H9 (cell line): ENCODE results near the gene ZNF275. TPM values are rescaled to one million over a fixed set of nuclear protein-coding genes. Genes with fewer than 3 reads are reported as not detected.

Source experiments
- DNase-seq: peaks from one replicate; pipeline ENCODE4 v3.0.0-alpha.2; 2017
- H2AFZ ChIP-seq: one replicate; pipeline ENCODE4 v1.6.1; 2013; ENCODE audit warnings: mild to moderate bottlenecking, low read length, control low read depth, moderate library complexity
- H2AK5ac ChIP-seq: 2 replicates; pipeline ENCODE4 v1.6.1; 2013; ENCODE audit warnings: low read length, control low read depth, mixed read lengths; ENCODE audit not compliant: insufficient read length
- H2BK120ac ChIP-seq: one replicate; pipeline ENCODE4 v1.6.1; 2013; ENCODE audit warnings: low read depth, mild to moderate bottlenecking, low read length, control low read depth, inconsistent platforms; ENCODE audit not compliant: poor library complexity, severe bottlenecking
- H2BK12ac ChIP-seq: 2 replicates; pipeline ENCODE4 v1.6.1; 2013; ENCODE audit warnings: low read length, control low read depth, mixed read lengths, low read depth; ENCODE audit not compliant: insufficient read length
- H2BK15ac ChIP-seq: 2 replicates; pipeline ENCODE4 v1.6.1; 2013; ENCODE audit warnings: low read depth, low read length, control low read depth
- H2BK20ac ChIP-seq: one replicate; pipeline ENCODE4 v1.6.1; 2013; ENCODE audit warnings: low read depth, mild to moderate bottlenecking, low read length, control low read depth, inconsistent platforms; ENCODE audit not compliant: poor library complexity, severe bottlenecking
- H2BK5ac ChIP-seq: 2 replicates; pipeline ENCODE4 v1.6.1; 2013; ENCODE audit warnings: low read length, control low read depth, mixed read lengths; ENCODE audit not compliant: insufficient read length
- H3K14ac ChIP-seq: 2 replicates; pipeline ENCODE4 v1.6.1; 2013; ENCODE audit warnings: low read length, control low read depth; ENCODE audit not compliant: insufficient read depth
- H3K18ac ChIP-seq: 2 replicates; pipeline ENCODE4 v1.6.1; 2013; ENCODE audit warnings: low read depth, mild to moderate bottlenecking, mixed read lengths, low read length, control low read depth; ENCODE audit not compliant: insufficient read length
- H3K23ac ChIP-seq: 2 replicates; pipeline ENCODE4 v1.6.1; 2013; ENCODE audit warnings: low read length, control low read depth, mixed read lengths, low read depth; ENCODE audit not compliant: insufficient read length
- H3K23me2 ChIP-seq: 2 replicates; pipeline ENCODE4 v1.6.1; 2013; ENCODE audit warnings: low read depth, mild to moderate bottlenecking, mixed read lengths, low read length, control low read depth; ENCODE audit not compliant: insufficient read length, poor library complexity, severe bottlenecking
- H3K27ac ChIP-seq: 2 replicates; pipeline ENCODE4 v1.5.1; 2013; ENCODE audit warnings: low read length, control low read depth, mixed read lengths, low read depth; ENCODE audit not compliant: insufficient read length
- H3K27me3 ChIP-seq: 2 replicates; pipeline ENCODE4 v1.6.1; 2013; ENCODE audit warnings: low read length, control low read depth, inconsistent platforms; ENCODE audit not compliant: insufficient read depth
- H3K4ac ChIP-seq: 2 replicates; pipeline ENCODE4 v1.6.1; 2013; ENCODE audit warnings: low read depth, mild to moderate bottlenecking, control low read depth, inconsistent platforms, low read length, moderate library complexity
- H3K4me1 ChIP-seq: 2 replicates; pipeline ENCODE4 v1.6.1; 2013; ENCODE audit warnings: low read length, control low read depth, inconsistent platforms; ENCODE audit not compliant: insufficient read depth
- H3K4me2 ChIP-seq: 2 replicates; pipeline ENCODE4 v1.6.1; 2013; ENCODE audit warnings: low read length, control low read depth, mixed read lengths; ENCODE audit not compliant: insufficient read length, insufficient read depth
- H3K56ac ChIP-seq: 2 replicates; pipeline ENCODE4 v1.6.1; 2013; ENCODE audit warnings: low read depth, mild to moderate bottlenecking, mixed read lengths, low read length, control low read depth; ENCODE audit not compliant: insufficient read length
- H3K79me1 ChIP-seq: 2 replicates; pipeline ENCODE4 v1.6.1; 2013; ENCODE audit warnings: low read depth, mild to moderate bottlenecking, moderate library complexity, low read length, control low read depth, inconsistent platforms; ENCODE audit not compliant: insufficient read depth, poor library complexity, severe bottlenecking
- H3K79me2 ChIP-seq: 2 replicates; pipeline ENCODE4 v1.6.1; 2013; ENCODE audit warnings: low read length, control low read depth, inconsistent platforms; ENCODE audit not compliant: insufficient read depth
- H3K9ac ChIP-seq: 2 replicates; pipeline ENCODE4 v1.6.1; 2013; ENCODE audit warnings: low read length, control low read depth, mixed read lengths; ENCODE audit not compliant: insufficient read length; ENCODE audit errors: extremely low read depth
- H3K9me3 ChIP-seq: one replicate; pipeline ENCODE4 v1.6.1; 2013; ENCODE audit warnings: low read depth, low read length, inconsistent platforms; ENCODE audit not compliant: control insufficient read depth
- H3T11ph ChIP-seq: one replicate; pipeline ENCODE4 v1.6.1; 2013; ENCODE audit warnings: mild to moderate bottlenecking, low read length, control low read depth, inconsistent platforms
- H4K20me1 ChIP-seq: one replicate; pipeline ENCODE4 v1.6.1; 2013; ENCODE audit not compliant: control insufficient read depth, insufficient read length, insufficient read depth
- H4K5ac ChIP-seq: 2 replicates; pipeline ENCODE4 v1.6.1; 2013; ENCODE audit warnings: low read depth, mild to moderate bottlenecking, mixed read lengths, low read length, control low read depth; ENCODE audit not compliant: insufficient read length
- H4K8ac ChIP-seq: replicated peaks from 2 replicates; pipeline ENCODE4 v1.6.1; 2013; ENCODE audit warnings: low read length, control low read depth, mixed read lengths, low read depth; ENCODE audit not compliant: insufficient read length
- H4K91ac ChIP-seq: 2 replicates; pipeline ENCODE4 v1.6.1; 2013; ENCODE audit warnings: low read depth, mild to moderate bottlenecking, moderate library complexity, mixed read lengths, low read length, control low read depth; ENCODE audit not compliant: insufficient read length
- H3K27ac Mint-ChIP-seq, 3 experiments: 2 replicates in 2 of 3; 3 replicates in 1 of 3; pipeline ENCODE4 v1.8.0; 2020 to 2021; ENCODE audit warnings: mixed read lengths in 3 of 3, mild to moderate bottlenecking in 1 of 3, moderate library complexity in 1 of 3
- H3K27me3 Mint-ChIP-seq: 2 replicates; pipeline ENCODE4 v1.8.0; 2021; ENCODE audit warnings: low read depth, mild to moderate bottlenecking, moderate library complexity, mixed read lengths
- H3K36me3 Mint-ChIP-seq, 3 experiments: 2 replicates in 2 of 3; 3 replicates in 1 of 3; pipeline ENCODE4 v1.8.0; 2020 to 2021; ENCODE audit warnings: low read depth in 3 of 3, mixed read lengths in 3 of 3; ENCODE audit not compliant: insufficient read depth in 1 of 3
- H3K4me1 Mint-ChIP-seq, 2 experiments: 2 replicates each; pipeline ENCODE4 v1.8.0; 2020; ENCODE audit warnings: mixed read lengths in 2 of 2
- H3K4me3 Mint-ChIP-seq, 2 experiments: 2 replicates in 1 of 2; 3 replicates in 1 of 2; pipeline ENCODE4 v1.8.0; 2020 to 2021; ENCODE audit warnings: mild to moderate bottlenecking in 2 of 2, mixed read lengths in 2 of 2, moderate library complexity in 1 of 2
- H3K9me3 Mint-ChIP-seq, 2 experiments: 2 replicates in 1 of 2; 3 replicates in 1 of 2; pipeline ENCODE4 v1.8.0; 2020; ENCODE audit warnings: mild to moderate bottlenecking in 2 of 2, mixed read lengths in 2 of 2, moderate library complexity in 1 of 2
- CTCF ChIP-seq: fragments of 200-600 bp; sonication (generic); conservative IDR thresholded peaks from 3 replicates; pipeline ENCODE4 v1.8.0; 2021; ENCODE audit warnings: antibody characterized with exemption, mild to moderate bottlenecking
- WGBS: extraction: QIAGEN DNeasy Blood & Tissue Kit; methylation state at CpG from one replicate; pipeline ENCODE4 v1.1.7; 2013; ENCODE audit warnings: missing lambda C conversion rate, low lambda C conversion rate, mixed read lengths; ENCODE audit not compliant: insufficient read length; ENCODE audit errors: extremely low coverage; 5-methylcytosine and 5-hydroxymethylcytosine counted together
- total RNA-seq: library from RNA; stranded (reverse); gene quantifications from 2 replicates; pipeline ENCODE4 v1.2.1, GENCODE V29; 2021

Gene ZNF275
- total RNA-seq, 1 experiment from 2014 or later: 11.8 TPM

- Mint-ChIP-seq H3K27ac (no peak overlapping the region), H3K36me3 (peaks cover 6 to 12% (median 8%) of the 10 kb centered on the region in 3 experiments; a peak in 5 of 7 replicates), H3K9me3 (peaks cover 76 to 81% of the 10 kb centered on the region in 2 experiments), H3K4me1 (peaks cover 9 to 14% of the 10 kb centered on the region in 2 experiments), H3K27me3 (peaks cover 4% of the 10 kb centered on the region), H3K4me3 (no peak overlapping the region)
- Histone ChIP-seq H2AK5ac (no peak overlapping the region), H2AFZ (no peak overlapping the region), H4K20me1 (no peaks in the 10 kb centered on the region), H4K8ac (no peak overlapping the region), H2BK20ac (no peak overlapping the region), H3K27me3 (no peaks in the 10 kb centered on the region), H3K14ac (no peak overlapping the region), H3K4ac (no peak overlapping the region), H2BK15ac (no peak overlapping the region), H3K4me2 (no peak overlapping the region), H4K5ac (no peak overlapping the region), H4K91ac (no peak overlapping the region), H2BK120ac (no peak overlapping the region), H3K9ac (no peak overlapping the region), H3K23ac (no peak overlapping the region), H3K27ac (no peak overlapping the region), H3K23me2 (no peaks in the 10 kb centered on the region), H2BK12ac (no peak overlapping the region), H3K18ac (no peak overlapping the region), H3K56ac (no peak overlapping the region), H3T11ph (no peak overlapping the region), H2BK5ac (no peak overlapping the region), H3K4me1 (no peaks in the 10 kb centered on the region), H3K79me1 (no peaks in the 10 kb centered on the region), H3K79me2 (no peaks in the 10 kb centered on the region), H3K9me3 (peaks cover 43% of the 10 kb centered on the region)
- TF ChIP-seq CTCF: no peak
- DNase-seq: no peak
- no CpG with 5 or more reads among the region's 5 CpGs for WGBS
Measured at GRCh38 chrX:153375571-153375970, 41.6 kb downstream of the ZNF275 start.
